Loucy (cell line): ENCODE measurements around the gene PRRC2A.

Experiments used
- H2AFZ ChIP-seq: fragments of 200-600 bp; sonication (generic); 2 replicates; pipeline ENCODE4 v1.6.0; 2016; ENCODE audit warnings: antibody characterized with exemption, mild to moderate bottlenecking, low read length, moderate library complexity
- H3F3A ChIP-seq: fragments of 200-600 bp; 2 replicates; pipeline ENCODE4 v1.6.0; 2016; ENCODE audit warnings: antibody characterized with exemption, low read depth, mild to moderate bottlenecking
- H3K27me3 ChIP-seq: fragments of 200-600 bp; sonication (generic); 2 replicates; pipeline ENCODE4 v1.6.1; 2014; ENCODE audit warnings: low read length, mild to moderate bottlenecking; ENCODE audit not compliant: insufficient read depth, poor library complexity, severe bottlenecking
- H3K36me3 ChIP-seq: fragments of 200-600 bp; sonication (generic); 2 replicates; pipeline ENCODE4 v1.6.1; 2016; ENCODE audit warnings: low read length; ENCODE audit not compliant: insufficient read depth
- H3K4me1 ChIP-seq: fragments of 200-600 bp; sonication (generic); 2 replicates; pipeline ENCODE4 v1.5.1; 2014; ENCODE audit warnings: low read length, mild to moderate bottlenecking; ENCODE audit not compliant: insufficient read depth, poor library complexity, severe bottlenecking
- H3K4me2 ChIP-seq: fragments of 200-600 bp; sonication (generic); 2 replicates; pipeline ENCODE4 v1.6.0; 2014; ENCODE audit warnings: antibody characterized with exemption, low read length, low read depth, mild to moderate bottlenecking; ENCODE audit not compliant: poor library complexity, severe bottlenecking
- H3K4me3 ChIP-seq: fragments of 200-600 bp; sonication (generic); 2 replicates; pipeline ENCODE4 v1.5.1; 2014; ENCODE audit warnings: low read length, mild to moderate bottlenecking, mixed read lengths; ENCODE audit not compliant: poor library complexity, severe bottlenecking
- H3K79me2 ChIP-seq: fragments of 200-600 bp; sonication (generic); 2 replicates; pipeline ENCODE4 v1.6.1; 2014; ENCODE audit warnings: low read length; ENCODE audit not compliant: insufficient read depth
- H3K9ac ChIP-seq: fragments of 200-600 bp; sonication (generic); 2 replicates; pipeline ENCODE4 v1.6.0; 2014; ENCODE audit warnings: mild to moderate bottlenecking, low read depth, low read length, moderate library complexity; ENCODE audit not compliant: poor library complexity, severe bottlenecking
- H3K9me2 ChIP-seq: fragments of 200-600 bp; sonication (generic); replicated peaks from 2 replicates; pipeline ENCODE4 v1.6.1; 2016; ENCODE audit warnings: low read depth, low read length, mixed read lengths
- H3K9me3 ChIP-seq: fragments of 200-600 bp; sonication (generic); 2 replicates; pipeline ENCODE4 v1.6.1; 2014; ENCODE audit warnings: mild to moderate bottlenecking, antibody characterized with exemption, low read length, low read depth; ENCODE audit not compliant: insufficient read depth
- H4K20me1 ChIP-seq: fragments of 200-600 bp; sonication (generic); 2 replicates; pipeline ENCODE4 v1.6.0; 2014; ENCODE audit warnings: antibody characterized with exemption, low read length, mild to moderate bottlenecking; ENCODE audit not compliant: insufficient read depth, poor library complexity, severe bottlenecking
- CTCF ChIP-seq: fragments of 200-600 bp; sonication (generic); conservative IDR thresholded peaks from 2 replicates; pipeline ENCODE4 v1.5.1; 2014; ENCODE audit warnings: mild to moderate bottlenecking, antibody characterized with exemption, low read length
- EZH2phosphoT487 ChIP-seq: fragments of 200-600 bp; IDR thresholded peaks from 2 replicates; pipeline ENCODE4 v1.6.1; 2018; ENCODE audit warnings: antibody characterized with exemption, mild to moderate bottlenecking, moderate library complexity, borderline replicate concordance

Gene PRRC2A

DNA sequence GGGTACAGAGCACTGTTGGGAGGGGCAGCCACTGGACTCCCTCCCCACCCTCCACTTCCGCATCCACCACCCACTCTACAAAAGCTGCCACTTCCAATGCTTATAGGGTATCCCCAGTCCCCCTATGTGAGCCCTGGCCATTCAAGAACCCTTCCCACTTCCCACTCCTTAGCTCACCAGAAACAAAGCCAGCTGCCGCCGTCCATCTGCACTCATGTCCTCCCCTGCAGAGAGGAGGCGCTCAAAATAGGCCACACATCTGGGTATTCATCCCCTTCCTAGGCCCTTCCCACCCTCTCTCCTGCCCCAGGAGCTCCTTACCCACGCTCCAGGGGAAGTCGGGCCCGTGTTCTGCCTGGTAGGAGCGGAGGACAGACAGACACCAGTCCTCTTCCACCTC, 66.8 kb downstream of the PRRC2A start:
- no peaks in the 10 kb centered on the region for H3K79me2 ChIP-seq
- no peak overlapping the region for H3K4me2 ChIP-seq
- H2AFZ ChIP-seq, result no peak overlapping the region
- H3K36me3 ChIP-seq, result peaks cover 62% of the 10 kb centered on the region; the same call in 1 of the 2 replicates
- no peaks in the 10 kb centered on the region for H3K9me2 ChIP-seq
- no peaks in the 10 kb centered on the region for H3K27me3 ChIP-seq
- H3K4me3 ChIP-seq, result no peak overlapping the region
- H3K9ac ChIP-seq, result no peak overlapping the region
- no peaks in the 10 kb centered on the region for H4K20me1 ChIP-seq
- TF ChIP-seq EZH2phosphoT487 (no peak), CTCF (no peak)
- H3K9me3 ChIP-seq, result no peaks in the 10 kb centered on the region
- H3K4me1 ChIP-seq, result no peaks in the 10 kb centered on the region
- no peaks in the 10 kb centered on the region for H3F3A ChIP-seq
